ENCODE data around the gene TRIM43B.
"Not testable (repeated sequence)": the region's sequence is repeated elsewhere in the genome, so short reads cannot be mapped to it uniquely, and the experiment has no call there.

TRIM43B gene

GRCh38 chr2:95429748-95430467, 54.6 kb downstream of the TRIM43B start:
- not testable (repeated sequence) for H3K4me3 ChIP-seq (ENCODE audit: low read depth, low read length); DNase-seq (ENCODE audit: low read depth)

- not testable (repeated sequence) for H3K4me3 ChIP-seq (ENCODE audit: low read depth, low read length); DNase-seq (ENCODE audit: low read depth)
Measured at GRCh38 chr2:95427196-95427867, 57.2 kb downstream of the TRIM43B start.
